Thoracic aorta (tissue), 2 donors: Measurements from ENCODE around the gene HMCN2. TPM values are rescaled to one million over a fixed set of nuclear protein-coding genes. Genes with fewer than 3 reads are reported as not detected.

ENCODE experiments used
- ATAC-seq: fragments of 150-250 bp; one replicate; pipeline ENCODE4 v1.8.0; 2017; ENCODE audit warnings: low read depth; ENCODE audit not compliant: insufficient number of reproducible peaks, low FRiP score
- DNase-seq: peaks from one replicate; pipeline ENCODE4 v3.0.0-alpha.2; 2020; ENCODE audit warnings: low spot score
- H3K27ac ChIP-seq, 2 donors: fragments of 200-600 bp; sonication (generic); 1 replicate in 1 of 2; 2 replicates in 1 of 2; pipeline ENCODE4 v1.5.1; 2016; ENCODE audit warnings: mild to moderate bottlenecking in 2 of 2, moderate library complexity in 2 of 2
- H3K27me3 ChIP-seq: fragments of 200-600 bp; sonication (generic); replicated peaks from 2 replicates; pipeline ENCODE4 v1.6.0; 2016; ENCODE audit warnings: mild to moderate bottlenecking; ENCODE audit not compliant: insufficient read depth
- H3K36me3 ChIP-seq: fragments of 200-600 bp; sonication (generic); one replicate; pipeline ENCODE4 v1.5.1; 2016
- H3K4me1 ChIP-seq, 2 donors: fragments of 200-600 bp; sonication (generic); 1 replicate in 1 of 2; 2 replicates in 1 of 2; pipeline versions ENCODE4 v1.5.1 to v1.6.0; 2016; ENCODE audit warnings: low read depth in 2 of 2, mild to moderate bottlenecking in 1 of 2; ENCODE audit not compliant: control insufficient read depth in 1 of 2
- H3K4me3 ChIP-seq: fragments of 200-600 bp; sonication (generic); 2 replicates; pipeline ENCODE4 v1.5.1; 2016; ENCODE audit warnings: mild to moderate bottlenecking
- H3K9me3 ChIP-seq: fragments of 200-600 bp; sonication (generic); 2 replicates; pipeline ENCODE4 v1.5.1; 2016
- total RNA-seq, 2 donors: library from RNA; depleted of rRNA; stranded (reverse); fragments of >200 nt; gene quantifications; one replicate each; pipeline versions ENCODE4 v1.1.0 to v1.2.3, GENCODE V29; 2016
- TF ChIP-seq, protein P1 (sequence below): fragments of 200-600 bp; sonication (generic); IDR thresholded peaks from one replicate; pipeline ENCODE4 v1.5.1; 2019; ENCODE audit warnings: antibody characterized with exemption

The HMCN2 gene, protein sequence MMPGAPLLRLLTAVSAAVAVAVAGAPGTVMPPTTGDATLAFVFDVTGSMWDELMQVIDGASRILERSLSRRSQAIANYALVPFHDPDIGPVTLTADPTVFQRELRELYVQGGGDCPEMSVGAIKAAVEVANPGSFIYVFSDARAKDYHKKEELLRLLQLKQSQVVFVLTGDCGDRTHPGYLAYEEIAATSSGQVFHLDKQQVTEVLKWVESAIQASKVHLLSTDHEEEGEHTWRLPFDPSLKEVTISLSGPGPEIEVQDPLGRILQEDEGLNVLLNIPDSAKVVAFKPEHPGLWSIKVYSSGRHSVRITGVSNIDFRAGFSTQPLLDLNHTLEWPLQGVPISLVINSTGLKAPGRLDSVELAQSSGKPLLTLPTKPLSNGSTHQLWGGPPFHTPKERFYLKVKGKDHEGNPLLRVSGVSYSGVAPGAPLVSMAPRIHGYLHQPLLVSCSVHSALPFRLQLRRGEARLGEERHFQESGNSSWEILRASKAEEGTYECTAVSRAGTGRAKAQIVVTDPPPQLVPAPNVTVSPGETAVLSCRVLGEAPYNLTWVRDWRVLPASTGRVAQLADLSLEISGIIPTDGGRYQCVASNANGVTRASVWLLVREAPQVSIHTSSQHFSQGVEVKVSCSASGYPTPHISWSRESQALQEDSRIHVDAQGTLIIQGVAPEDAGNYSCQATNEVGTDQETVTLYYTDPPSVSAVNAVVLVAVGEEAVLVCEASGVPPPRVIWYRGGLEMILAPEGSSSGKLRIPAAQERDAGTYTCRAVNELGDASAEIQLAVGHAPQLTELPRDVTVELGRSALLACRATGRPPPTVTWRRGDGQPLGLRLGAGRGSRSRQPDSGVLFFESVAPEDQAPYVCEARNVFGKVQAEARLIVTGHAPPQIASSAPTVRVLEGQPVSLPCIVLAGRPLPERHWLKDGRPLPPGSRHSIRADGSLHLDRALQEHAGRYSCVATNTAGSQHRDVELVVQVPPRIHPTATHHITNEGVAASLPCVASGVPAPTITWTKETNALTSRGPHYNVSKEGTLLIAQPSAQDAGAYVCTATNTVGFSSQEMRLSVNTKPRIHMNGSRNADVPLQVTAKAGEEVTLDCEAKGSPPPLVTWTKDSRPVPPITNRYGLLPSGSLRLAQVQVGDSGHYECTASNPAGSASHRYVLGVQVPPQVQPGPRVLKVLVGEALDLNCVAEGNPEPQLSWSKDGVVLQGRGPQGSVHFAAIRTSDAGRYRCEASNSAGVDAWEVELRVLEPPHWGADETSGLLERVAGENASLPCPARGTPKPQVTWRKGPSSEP (N-terminal part only)
- 1 to 10 TPM; 2.4 to 6.3 TPM for total RNA-seq

DNA sequence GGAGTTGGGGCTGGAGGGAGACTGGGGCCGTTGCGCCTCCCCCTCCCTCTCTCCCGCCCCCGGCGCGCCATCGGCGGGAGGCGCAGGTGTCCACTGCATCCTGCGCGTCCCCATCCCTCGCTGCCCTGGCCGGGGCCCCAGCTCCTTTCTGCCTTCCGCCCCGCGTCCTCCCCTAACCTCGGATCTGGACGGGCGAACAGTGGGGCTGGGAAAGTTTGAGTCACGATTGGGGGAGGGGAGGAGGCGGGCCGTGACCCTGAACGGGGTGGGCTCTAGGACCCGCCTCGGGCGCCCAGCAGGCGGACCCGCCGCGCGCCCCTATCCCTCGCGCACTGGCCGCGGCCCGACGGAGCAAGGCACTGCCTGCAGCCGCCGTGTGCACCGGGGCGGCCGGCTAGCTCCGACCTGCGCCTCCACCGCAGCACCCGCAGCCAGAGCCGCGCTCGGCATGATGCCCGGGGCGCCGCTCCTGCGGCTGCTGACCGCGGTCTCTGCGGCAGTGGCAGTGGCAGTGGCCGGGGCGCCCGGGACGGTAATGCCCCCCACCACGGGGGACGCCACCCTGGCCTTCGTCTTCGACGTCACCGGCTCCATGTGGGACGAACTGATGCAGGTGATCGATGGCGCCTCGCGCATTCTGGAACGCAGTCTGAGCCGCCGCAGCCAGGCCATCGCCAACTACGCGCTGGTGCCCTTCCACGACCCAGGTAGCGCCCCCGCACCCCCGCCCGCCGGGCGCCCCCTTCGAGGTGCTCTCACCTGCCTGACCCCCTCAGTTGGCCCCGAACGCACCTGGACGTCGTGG lies at the start of gene HMCN2:
Gene HMCN2, plus strand, starts transcription at position 330 of the 805 bp plus-strand sequence. Its CDS starts 119 bp downstream, at position 449.
- Histone ChIP-seq H3K4me1 (peaks cover 6 to 13% of the 10 kb centered on the region in 2 donors), H3K27ac (no peak within 1 kb of the TSS), H3K36me3 (no peaks in the 10 kb centered on the region), H3K4me3 (peak within 1 kb of the TSS; percentile 49), H3K9me3 (no peaks in the 10 kb centered on the region), H3K27me3 (peaks cover 11% of the 10 kb centered on the region)
- ATAC-seq (no peak), DNase-seq (no peak)
- TF ChIP-seq, protein P1, sequence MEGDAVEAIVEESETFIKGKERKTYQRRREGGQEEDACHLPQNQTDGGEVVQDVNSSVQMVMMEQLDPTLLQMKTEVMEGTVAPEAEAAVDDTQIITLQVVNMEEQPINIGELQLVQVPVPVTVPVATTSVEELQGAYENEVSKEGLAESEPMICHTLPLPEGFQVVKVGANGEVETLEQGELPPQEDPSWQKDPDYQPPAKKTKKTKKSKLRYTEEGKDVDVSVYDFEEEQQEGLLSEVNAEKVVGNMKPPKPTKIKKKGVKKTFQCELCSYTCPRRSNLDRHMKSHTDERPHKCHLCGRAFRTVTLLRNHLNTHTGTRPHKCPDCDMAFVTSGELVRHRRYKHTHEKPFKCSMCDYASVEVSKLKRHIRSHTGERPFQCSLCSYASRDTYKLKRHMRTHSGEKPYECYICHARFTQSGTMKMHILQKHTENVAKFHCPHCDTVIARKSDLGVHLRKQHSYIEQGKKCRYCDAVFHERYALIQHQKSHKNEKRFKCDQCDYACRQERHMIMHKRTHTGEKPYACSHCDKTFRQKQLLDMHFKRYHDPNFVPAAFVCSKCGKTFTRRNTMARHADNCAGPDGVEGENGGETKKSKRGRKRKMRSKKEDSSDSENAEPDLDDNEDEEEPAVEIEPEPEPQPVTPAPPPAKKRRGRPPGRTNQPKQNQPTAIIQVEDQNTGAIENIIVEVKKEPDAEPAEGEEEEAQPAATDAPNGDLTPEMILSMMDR: no peak

DNA sequence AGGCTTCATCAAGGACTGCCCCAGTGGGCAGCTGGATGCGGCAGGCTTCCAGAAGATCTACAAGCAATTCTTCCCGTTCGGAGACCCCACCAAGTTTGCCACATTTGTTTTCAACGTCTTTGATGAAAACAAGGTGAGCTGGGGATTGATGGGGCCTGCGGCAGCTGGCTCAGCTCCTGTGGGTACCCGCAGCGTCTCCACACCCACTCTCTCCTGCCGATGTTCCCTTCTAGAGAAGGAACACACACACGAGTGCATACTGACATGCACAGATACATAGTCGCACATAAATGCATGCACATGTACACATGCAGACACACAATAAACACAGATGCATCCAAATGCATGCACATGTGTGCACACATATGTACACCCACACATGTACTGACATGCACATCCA lies 47.7 kb upstream of the HMCN2 start:
- ATAC-seq (no peak), DNase-seq (no peak)
- peaks cover 5% of the 10 kb centered on the region for H3K36me3 ChIP-seq
- H3K27ac ChIP-seq: no peak overlapping the region
- no peaks in the 10 kb centered on the region for H3K27me3 ChIP-seq
- H3K4me1 ChIP-seq: peaks cover 0 to 30% of the 10 kb centered on the region in 2 donors
- no peak overlapping the region for H3K4me3 ChIP-seq
- TF ChIP-seq, protein P1: no peak
- no peaks in the 10 kb centered on the region for H3K9me3 ChIP-seq

- TF ChIP-seq, protein P1: no peak
- peaks cover 14% of the 10 kb centered on the region for H3K36me3 ChIP-seq
- peaks cover 0 to 24% of the 10 kb centered on the region in 2 donors for H3K4me1 ChIP-seq
- H3K4me3 ChIP-seq: no peak overlapping the region
- no peaks in the 10 kb centered on the region for H3K9me3 ChIP-seq
- H3K27ac ChIP-seq: no peak overlapping the region
- ATAC-seq (no peak), DNase-seq (no peak)
- H3K27me3 ChIP-seq: no peaks in the 10 kb centered on the region
These were observed 45.9 kb upstream of the HMCN2 start for GRCh38 chr9:130219661-130220096.

DNA sequence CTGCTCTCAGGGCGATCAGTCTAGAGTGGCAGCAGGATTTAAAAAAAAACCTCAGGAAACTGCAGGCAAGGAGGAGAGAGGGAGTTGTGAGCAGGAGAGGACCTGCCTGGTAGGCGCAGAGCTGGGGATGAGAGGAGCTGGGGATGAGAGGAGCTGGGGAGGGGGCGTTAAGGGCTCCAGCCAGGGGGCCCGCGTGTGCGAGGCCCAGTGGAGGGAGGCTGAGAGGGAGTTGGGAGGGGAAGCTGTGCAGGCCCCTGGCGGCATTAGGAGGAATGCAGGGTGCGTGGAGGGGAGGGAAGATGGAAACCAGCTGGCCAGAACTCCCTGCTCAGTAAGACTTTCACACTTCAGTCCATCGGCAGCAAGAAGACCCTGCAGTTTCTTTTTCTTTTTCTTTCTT lies 45.2 kb upstream of the HMCN2 start:
- DNase-seq: no peak
- no peak overlapping the region for H3K27ac ChIP-seq

More for the DNA sequence above, 45.2 kb upstream of the HMCN2 start:
- H3K27me3 ChIP-seq: no peaks in the 10 kb centered on the region
- peaks cover 21% of the 10 kb centered on the region for H3K36me3 ChIP-seq
- TF ChIP-seq, protein P1: peak; percentile 43
- H3K4me3 ChIP-seq: no peak overlapping the region
- H3K4me1 ChIP-seq: peaks cover 0 to 17% of the 10 kb centered on the region in 2 donors
- no peak for ATAC-seq
- H3K9me3 ChIP-seq: no peaks in the 10 kb centered on the region
